GM21619 (cell line): ENCODE data around the gene BSG.
A peak's percentile ranks its signal among the peaks of the same experiment; 100 is the strongest.

ENCODE experiments used
- ATAC-seq: cut with Tn5 transposase; IDR thresholded peaks from one replicate; pipeline ENCODE4 v1.9.1; 2021; ENCODE audit not compliant: unreplicated experiment

BSG gene

GRCh38 chr19:572140-572742, at the start of gene BSG:
Gene BSG, plus strand, starts transcription at chr19:572596. Its CDS starts 39 bp downstream, at chr19:572635.
- peak; percentile 58 for ATAC-seq

DNA sequence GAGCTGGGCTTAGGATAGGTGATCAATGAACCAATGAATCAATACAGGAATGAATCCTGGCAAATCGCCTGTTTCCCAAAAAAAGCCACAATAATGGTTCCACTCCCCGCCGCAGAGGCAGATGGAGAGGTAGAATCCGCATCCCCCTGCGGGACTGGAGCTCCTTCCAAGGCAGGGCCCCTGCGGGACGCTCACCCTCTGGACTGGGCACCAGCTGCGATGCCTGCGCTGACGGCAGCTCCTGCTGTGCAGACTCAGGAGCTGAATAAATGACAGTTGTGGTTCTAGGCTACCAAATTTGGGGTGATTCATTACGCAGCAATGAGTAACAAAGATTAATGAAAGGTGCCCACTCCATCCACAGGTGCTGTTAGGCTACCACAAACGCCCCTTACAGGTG, 49.7 kb upstream of the BSG start:
- ATAC-seq, result no peak

DNA sequence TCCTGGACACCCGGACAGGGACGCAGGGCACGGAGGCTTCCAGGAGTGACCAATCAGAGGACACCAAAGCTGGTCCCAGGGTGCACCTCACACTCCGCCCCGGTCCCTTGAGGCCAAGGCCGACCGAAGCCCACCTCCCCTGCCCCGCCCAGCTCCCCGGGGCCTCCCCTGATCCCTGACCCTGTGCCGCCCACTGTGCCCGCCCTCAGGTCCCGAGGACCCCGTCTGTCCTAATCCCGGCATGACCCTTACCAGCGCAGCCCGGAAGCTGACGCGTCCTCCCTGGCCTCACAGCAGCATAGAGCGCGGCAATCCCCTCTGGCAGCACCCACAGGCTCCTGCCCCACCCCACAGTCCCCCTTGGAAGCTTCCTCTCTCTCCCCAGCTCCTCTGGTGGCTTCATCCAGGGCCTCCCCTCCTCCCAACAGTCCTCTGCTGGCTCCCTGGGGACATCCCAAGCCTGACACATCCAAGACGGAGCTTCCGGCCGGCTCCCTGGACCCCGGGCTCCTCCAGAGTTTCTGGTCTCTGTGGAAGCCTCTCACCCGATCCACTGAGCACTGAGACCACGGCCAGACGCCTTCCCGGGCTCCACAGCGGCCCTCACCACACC, 48.2 kb upstream of the BSG start:
- no peak for ATAC-seq

- no peak for ATAC-seq
Measured at GRCh38 chr19:525029-525428, 47.4 kb upstream of the BSG start.

DNA sequence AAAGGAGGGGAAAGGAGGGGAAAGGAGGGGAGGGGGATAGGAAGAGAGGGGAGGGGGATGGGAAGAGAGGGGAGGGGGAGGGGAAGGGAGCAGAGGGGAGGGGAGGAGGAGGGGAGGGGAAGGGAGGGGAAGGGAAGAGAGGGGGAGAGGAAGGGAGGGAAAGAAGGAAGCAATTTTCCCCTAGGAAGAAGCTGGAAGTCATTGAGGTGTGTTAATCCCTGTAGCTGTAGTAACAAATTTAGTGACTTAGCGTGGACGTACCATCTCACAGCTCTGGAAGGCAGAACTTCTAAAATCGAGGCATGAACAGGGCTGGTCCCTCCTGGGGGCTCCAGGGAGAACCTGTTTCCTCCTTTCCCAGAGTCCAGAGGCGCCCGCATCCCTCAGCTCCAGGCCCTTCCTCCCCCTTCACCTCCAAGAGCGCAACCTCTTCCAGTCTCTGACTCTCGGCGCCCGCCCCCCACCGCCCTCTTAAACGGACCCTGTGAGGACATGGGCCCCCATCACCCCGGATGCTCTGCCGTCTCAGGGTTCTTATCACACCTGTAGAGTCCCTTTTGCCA, 46.5 kb upstream of the BSG start:
- ATAC-seq, result no peak

DNA sequence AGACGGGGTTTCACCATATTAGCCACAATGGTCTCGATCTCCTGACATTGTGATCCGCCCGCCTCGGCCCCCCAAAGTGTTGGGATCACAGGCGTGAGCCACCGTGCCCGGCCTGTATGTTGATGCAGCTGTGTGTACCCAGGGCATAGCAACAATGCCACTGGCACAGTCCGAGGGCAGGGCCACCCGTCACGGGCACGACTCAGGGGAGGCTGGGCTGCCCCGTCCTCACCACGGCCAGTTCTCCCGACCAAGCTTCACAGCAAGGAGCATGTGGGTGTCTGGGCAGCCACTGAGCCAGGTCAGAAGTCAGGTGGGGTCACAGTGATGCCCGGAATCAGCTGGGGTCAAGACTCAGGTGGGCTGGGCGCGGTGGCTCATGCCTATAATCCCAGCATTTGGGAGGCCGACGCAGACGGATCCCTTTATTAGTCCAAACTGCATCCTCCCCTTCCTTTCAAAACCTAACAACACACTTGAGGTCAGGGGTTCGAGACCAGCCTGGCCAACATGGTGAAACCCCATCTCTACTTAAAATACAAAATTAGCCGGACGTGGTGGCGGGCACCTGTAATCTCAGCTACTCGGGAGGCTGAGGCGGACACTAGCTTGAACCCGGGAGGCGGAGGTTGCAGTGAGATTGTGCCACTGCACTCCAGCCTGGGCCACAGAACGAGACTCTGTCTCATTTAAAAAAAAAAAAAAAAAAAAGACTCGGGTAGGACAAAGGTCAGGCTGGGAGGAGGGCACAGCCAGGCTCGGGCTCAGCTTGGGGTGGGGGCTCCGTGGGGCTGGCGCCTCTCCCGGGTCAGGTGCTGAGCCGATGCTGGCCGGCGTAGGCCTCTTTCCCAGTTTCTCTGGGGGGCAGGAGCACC, 42.0 kb upstream of the BSG start:
- ATAC-seq, result no peak

- ATAC-seq, result peak; percentile 58
Measured at GRCh38 chr19:531009-531752, 41.2 kb upstream of the BSG start.

- ATAC-seq, result peak; percentile 9
Measured at GRCh38 chr19:531753-532560, 40.4 kb upstream of the BSG start, which contains the start of gene CDC34. Gene CDC34, plus strand, starts transcription at chr19:531760. Its CDS starts 172 bp downstream, at chr19:531932.

GRCh38 chr19:532561-533363, 39.6 kb upstream of the BSG start:
- no peak for ATAC-seq

DNA sequence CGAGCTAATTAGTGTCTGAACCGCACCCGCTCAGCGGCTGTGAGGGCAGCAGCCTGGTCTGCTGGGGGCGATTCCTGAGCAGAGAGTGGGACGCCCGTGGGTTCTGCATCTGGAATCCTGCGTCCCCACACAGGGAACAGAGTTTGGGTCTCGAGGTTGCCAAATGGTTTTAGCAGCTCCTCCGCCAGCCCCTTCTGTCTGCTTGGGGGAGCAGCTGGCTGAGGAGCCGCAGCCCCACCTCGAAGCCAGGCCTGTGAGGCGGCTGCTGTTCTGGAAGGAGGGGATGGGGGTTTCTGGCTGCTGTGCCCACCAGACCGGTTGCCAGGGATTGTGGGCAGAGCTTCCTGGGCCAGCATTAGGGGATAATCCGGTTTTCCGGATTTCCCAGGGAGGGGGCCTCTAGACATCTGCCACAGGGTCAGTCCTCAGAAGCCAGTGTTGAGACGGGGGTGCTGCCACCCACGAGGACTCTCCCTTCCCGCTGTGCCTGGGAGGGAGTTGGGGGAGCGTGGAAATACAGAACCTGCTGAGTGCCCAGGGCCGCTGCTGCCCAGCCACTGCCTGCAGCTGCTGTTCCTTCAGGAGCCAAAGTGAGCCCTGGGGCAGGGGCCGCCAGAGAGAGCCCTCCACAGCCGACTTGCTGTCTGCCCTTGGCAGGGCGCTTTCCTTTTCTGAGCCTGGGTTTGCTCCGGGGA, 38.9 kb upstream of the BSG start:
- ATAC-seq, result no peak

- no peak for ATAC-seq
Measured at GRCh38 chr19:534088-534487, 38.3 kb upstream of the BSG start.

GRCh38 chr19:535017-535835, 37.2 kb upstream of the BSG start:
- ATAC-seq, result no peak

GRCh38 chr19:536031-536880, 36.1 kb upstream of the BSG start:
- no peak for ATAC-seq

GRCh38 chr19:536881-537404, 35.5 kb upstream of the BSG start:
- no peak for ATAC-seq

DNA sequence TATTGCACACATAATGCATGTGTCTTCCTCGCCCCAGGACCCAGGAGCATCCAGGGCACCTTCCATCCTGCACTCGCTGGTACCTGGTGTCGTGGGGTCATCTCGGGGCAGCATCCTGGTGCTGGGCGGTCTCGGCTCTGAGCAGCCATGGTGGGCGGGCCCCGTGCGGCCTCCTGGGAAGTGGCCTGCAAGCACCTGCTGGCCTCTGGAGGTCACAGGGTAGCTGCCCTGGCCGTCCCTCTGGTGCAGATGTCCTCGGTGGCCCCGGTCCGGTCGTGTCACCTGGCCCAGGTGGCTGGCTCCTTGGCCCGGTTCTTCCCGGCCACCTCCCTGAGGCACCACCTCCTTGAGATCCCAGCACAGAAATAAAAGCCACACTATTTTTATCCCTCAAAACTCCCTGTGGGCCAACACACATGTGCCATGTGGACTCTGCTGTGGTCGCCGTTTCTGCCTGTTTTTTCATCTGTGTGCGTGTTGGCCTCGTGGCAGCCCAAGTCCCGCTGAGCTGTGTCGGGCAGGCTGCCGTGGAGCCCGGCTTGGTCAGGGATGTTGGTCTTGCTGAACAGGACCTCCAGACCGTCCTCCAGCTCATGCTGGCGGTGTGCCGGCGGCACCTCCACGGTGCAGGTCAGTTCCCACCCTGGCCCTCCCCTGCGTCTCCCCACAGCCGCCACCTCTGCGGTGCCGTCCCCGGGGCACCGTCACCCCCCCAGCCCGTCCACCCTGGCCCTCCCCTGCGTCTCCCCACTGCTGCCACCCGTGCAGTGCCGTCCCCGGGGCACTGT, 33.6 kb upstream of the BSG start:
- ATAC-seq, result no peak
